SU-DHL-6 (cell line): ENCODE data around the gene CSNK1D.

Source experiments
- H2AFZ ChIP-seq: fragments of 200-600 bp; sonication (generic); 2 replicates; pipeline ENCODE4 v1.6.1; 2014; ENCODE audit warnings: low read depth, mild to moderate bottlenecking, moderate library complexity, mixed read lengths, antibody characterized with exemption, low read length; ENCODE audit not compliant: severe bottlenecking
- H3F3A ChIP-seq: fragments of 200-600 bp; shearing (Covaris generic); 2 replicates; pipeline ENCODE4 v1.6.0; 2016; ENCODE audit warnings: antibody characterized with exemption, mild to moderate bottlenecking; ENCODE audit not compliant: insufficient read depth
- H3K27ac ChIP-seq: fragments of 200-600 bp; sonication (generic); 2 replicates; pipeline ENCODE4 v1.5.1; 2016; ENCODE audit warnings: low read depth, mild to moderate bottlenecking, low read length, moderate library complexity, mixed read lengths
- H3K27me3 ChIP-seq: fragments of 200-600 bp; sonication (generic), shearing (Covaris generic); 2 replicates; pipeline ENCODE4 v1.6.0; 2014; ENCODE audit warnings: mild to moderate bottlenecking, low read length
- H3K36me3 ChIP-seq: fragments of 200-600 bp; sonication (generic); 2 replicates; pipeline ENCODE4 v1.6.1; 2014; ENCODE audit warnings: mild to moderate bottlenecking, low read length, mixed read lengths
- H3K4me2 ChIP-seq: fragments of 300-600, 200-600 bp; shearing (Covaris generic), sonication (generic); 2 replicates; pipeline ENCODE4 v1.6.0; 2014; ENCODE audit warnings: low read length, low read depth, mild to moderate bottlenecking; ENCODE audit not compliant: poor library complexity, severe bottlenecking
- H3K4me3 ChIP-seq: fragments of 200-600 bp; sonication (generic); 2 replicates; pipeline ENCODE4 v1.5.1; 2014; ENCODE audit warnings: antibody characterized with exemption, low read length, mild to moderate bottlenecking, mixed read lengths; ENCODE audit not compliant: insufficient read depth, poor library complexity, severe bottlenecking
- H3K79me2 ChIP-seq: fragments of 200-600 bp; sonication (generic); 2 replicates; pipeline ENCODE4 v1.6.1; 2014; ENCODE audit warnings: mild to moderate bottlenecking, low read length, moderate library complexity; ENCODE audit not compliant: insufficient read depth
- H3K9ac ChIP-seq: fragments of 200-600 bp; sonication (generic); 2 replicates; pipeline ENCODE4 v1.7.0; 2014; ENCODE audit warnings: mild to moderate bottlenecking, low read length
- H3K9me2 ChIP-seq: fragments of 200-600 bp; sonication (generic); replicated peaks from 2 replicates; pipeline ENCODE4 v1.6.1; 2014; ENCODE audit warnings: low read length; ENCODE audit not compliant: insufficient read depth
- H3K9me3 ChIP-seq: fragments of 200-600 bp; sonication (generic); 2 replicates; pipeline ENCODE4 v1.6.1; 2014; ENCODE audit warnings: low read length, mixed read lengths; ENCODE audit not compliant: insufficient read depth
- H4K20me1 ChIP-seq: fragments of 200-600 bp; sonication (generic); 2 replicates; pipeline ENCODE4 v1.6.1; 2014; ENCODE audit warnings: low read depth, mild to moderate bottlenecking, antibody characterized with exemption, low read length, moderate library complexity, mixed read lengths
- EZH2phosphoT487 ChIP-seq: fragments of 200-600 bp; sonication (generic), shearing (Covaris generic); conservative IDR thresholded peaks from 2 replicates; pipeline ENCODE4 v1.6.1; 2018; ENCODE audit warnings: mild to moderate bottlenecking, antibody characterized with exemption, low read length, moderate library complexity, mixed read lengths
- TF ChIP-seq, protein P1 (sequence below): fragments of 200-600 bp; sonication (generic); IDR thresholded peaks from one replicate; pipeline ENCODE4 v1.5.1; 2017; ENCODE audit warnings: antibody characterized with exemption, mild to moderate bottlenecking, low read length, moderate library complexity; ENCODE audit not compliant: insufficient read depth, poor library complexity, severe bottlenecking

Gene CSNK1D

DNA sequence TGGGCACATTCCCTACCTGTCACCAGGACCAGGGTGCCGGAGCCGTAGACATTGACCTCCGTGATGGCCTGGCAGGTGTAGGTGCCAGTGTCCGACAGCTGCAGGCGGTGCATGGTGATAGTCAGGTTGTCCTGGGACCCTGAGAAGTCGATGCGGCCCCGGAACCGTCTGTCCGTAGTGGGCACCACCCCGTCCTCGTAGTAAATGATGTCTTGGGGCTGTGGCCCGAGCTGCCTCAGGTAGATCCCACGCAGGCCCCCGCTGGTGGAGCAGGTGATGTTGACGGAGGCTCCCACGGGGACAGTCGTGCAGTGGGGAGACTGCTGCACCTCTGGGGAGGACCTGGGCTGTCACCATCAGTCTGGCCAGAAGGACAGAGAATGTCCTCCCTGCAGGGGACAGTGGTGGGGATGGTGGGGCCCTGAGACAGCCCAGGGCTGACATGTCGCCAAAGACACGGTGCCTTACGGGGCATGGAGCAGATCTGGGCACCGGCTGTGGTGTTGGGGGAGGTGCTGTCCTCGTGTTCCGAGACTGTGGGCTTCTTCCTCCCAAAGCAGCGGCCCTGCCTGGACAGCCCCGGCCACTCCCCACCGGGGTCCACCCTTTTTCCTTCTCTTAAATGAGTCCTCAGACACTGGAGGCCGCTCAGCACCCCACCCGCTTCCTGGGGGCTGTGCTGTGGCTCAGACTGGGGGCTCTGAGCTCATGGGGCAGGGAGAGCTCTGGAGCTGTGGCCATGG is 43.3 kb upstream of the CSNK1D start:
- no peak overlapping the region for H3K9ac ChIP-seq
- H2AFZ ChIP-seq, result no peak overlapping the region
- H3K27ac ChIP-seq, result no peak overlapping the region
- no peak overlapping the region for H3K4me2 ChIP-seq
- H3F3A ChIP-seq, result no peaks in the 10 kb centered on the region
- H4K20me1 ChIP-seq, result no peaks in the 10 kb centered on the region
- no peaks in the 10 kb centered on the region for H3K9me3 ChIP-seq
- no peaks in the 10 kb centered on the region for H3K79me2 ChIP-seq
- no peaks in the 10 kb centered on the region for H3K27me3 ChIP-seq
- no peaks in the 10 kb centered on the region for H3K9me2 ChIP-seq
- no peak for TF ChIP-seq EZH2phosphoT487
- H3K36me3 ChIP-seq, result no peaks in the 10 kb centered on the region
- H3K4me3 ChIP-seq, result no peak overlapping the region

DNA sequence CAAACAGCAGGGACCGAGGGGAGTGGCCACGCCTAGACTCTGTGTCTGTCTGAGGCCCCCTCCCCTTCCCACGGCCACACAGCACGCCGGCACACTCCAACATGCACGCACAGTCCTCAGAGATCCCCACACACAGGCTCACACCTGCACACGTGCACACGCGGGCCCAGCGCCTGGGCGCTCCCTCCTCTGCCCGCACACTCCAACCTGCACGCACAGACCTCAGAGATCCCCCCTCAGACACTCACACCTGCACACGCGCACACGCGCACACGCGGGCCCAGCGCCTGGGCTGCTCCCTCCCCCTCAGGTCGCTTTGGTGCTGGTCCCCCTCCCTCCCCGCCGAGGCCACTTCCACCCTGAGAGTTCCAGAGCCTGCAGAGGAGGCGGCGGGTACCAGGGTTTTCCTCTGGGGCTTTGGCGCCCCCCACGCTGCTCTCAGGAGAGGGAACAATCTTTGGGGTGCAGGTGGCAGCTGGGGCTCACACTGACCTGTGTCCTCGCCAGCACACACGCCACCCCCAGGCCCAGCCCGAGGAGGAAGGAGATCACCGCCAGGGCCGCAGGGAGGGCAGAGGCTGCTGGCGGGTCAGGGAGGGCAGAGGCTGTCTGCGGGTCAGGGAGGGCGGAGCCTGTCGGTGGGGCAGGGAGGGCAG is 42.3 kb upstream of the CSNK1D start:
- no peaks in the 10 kb centered on the region for H3K9me2 ChIP-seq
- H2AFZ ChIP-seq, result no peak overlapping the region
- no peaks in the 10 kb centered on the region for H3K36me3 ChIP-seq
- no peaks in the 10 kb centered on the region for H3F3A ChIP-seq
- TF ChIP-seq, protein P1, sequence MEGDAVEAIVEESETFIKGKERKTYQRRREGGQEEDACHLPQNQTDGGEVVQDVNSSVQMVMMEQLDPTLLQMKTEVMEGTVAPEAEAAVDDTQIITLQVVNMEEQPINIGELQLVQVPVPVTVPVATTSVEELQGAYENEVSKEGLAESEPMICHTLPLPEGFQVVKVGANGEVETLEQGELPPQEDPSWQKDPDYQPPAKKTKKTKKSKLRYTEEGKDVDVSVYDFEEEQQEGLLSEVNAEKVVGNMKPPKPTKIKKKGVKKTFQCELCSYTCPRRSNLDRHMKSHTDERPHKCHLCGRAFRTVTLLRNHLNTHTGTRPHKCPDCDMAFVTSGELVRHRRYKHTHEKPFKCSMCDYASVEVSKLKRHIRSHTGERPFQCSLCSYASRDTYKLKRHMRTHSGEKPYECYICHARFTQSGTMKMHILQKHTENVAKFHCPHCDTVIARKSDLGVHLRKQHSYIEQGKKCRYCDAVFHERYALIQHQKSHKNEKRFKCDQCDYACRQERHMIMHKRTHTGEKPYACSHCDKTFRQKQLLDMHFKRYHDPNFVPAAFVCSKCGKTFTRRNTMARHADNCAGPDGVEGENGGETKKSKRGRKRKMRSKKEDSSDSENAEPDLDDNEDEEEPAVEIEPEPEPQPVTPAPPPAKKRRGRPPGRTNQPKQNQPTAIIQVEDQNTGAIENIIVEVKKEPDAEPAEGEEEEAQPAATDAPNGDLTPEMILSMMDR, result no peak
- TF ChIP-seq EZH2phosphoT487, result no peak
- H3K4me2 ChIP-seq, result no peak overlapping the region
- no peaks in the 10 kb centered on the region for H4K20me1 ChIP-seq
- no peaks in the 10 kb centered on the region for H3K79me2 ChIP-seq
- no peak overlapping the region for H3K4me3 ChIP-seq
- no peaks in the 10 kb centered on the region for H3K27me3 ChIP-seq
- no peaks in the 10 kb centered on the region for H3K9me3 ChIP-seq
- H3K9ac ChIP-seq, result no peak overlapping the region
- H3K27ac ChIP-seq, result no peak overlapping the region

DNA sequence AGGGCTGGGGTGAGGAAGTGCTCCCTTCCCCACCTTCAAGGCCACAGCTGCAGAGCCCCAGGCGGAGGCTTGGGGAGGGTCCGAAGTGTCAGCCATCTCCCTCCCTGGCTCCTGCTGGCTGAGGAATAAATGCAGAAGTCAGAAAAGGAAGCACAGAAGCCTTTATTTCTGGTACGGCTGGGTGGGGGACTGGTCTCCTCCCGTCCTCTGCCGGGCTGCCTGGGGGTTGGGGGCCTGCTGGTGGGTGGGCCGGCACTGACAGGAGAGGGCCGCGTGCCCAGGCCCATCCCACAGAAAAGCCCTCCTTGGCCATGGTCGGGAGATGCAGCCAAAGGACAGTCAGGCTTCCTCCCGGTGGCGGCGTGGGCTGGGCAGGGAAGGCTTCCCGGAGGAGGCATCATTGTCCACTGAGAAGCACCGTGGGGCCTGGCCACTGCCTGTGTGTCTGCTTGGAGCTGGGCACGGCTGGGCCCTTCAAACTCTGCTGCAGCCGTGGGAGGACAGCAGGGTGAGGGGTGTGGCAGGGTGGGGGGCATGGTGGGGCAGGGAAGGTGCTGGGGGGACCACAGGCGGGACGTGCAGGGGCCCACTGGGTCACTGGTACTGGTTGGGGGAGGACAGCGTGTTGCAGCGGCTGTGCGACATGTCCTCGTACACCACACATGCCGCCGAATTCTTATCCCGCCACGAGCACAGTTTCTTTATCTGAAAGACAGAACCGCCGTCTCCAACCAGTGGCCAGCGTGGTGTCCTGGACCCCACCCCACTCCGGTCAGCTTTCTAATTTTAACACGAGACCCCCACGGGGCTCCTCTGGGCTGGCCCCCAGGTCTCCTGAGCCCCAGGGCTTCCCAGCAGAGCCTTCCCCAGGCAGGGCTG is 41.5 kb upstream of the CSNK1D start:
- H3K27me3 ChIP-seq, result no peaks in the 10 kb centered on the region
- no peak overlapping the region for H3K4me3 ChIP-seq
- H3K9me3 ChIP-seq, result no peaks in the 10 kb centered on the region
- no peak overlapping the region for H3K27ac ChIP-seq
- no peaks in the 10 kb centered on the region for H3F3A ChIP-seq
- no peaks in the 10 kb centered on the region for H3K79me2 ChIP-seq
- no peak overlapping the region for H3K4me2 ChIP-seq
- H3K9ac ChIP-seq, result no peak overlapping the region
- no peaks in the 10 kb centered on the region for H4K20me1 ChIP-seq
- H3K36me3 ChIP-seq, result no peaks in the 10 kb centered on the region
- H3K9me2 ChIP-seq, result no peaks in the 10 kb centered on the region
- H2AFZ ChIP-seq, result no peak overlapping the region
- TF ChIP-seq, protein P1, result no peak
- no peak for TF ChIP-seq EZH2phosphoT487
